Renal cortex interstitium (tissue), 11 donors: Measurements from ENCODE around the gene DSCAM. TPM values are rescaled to one million over a fixed set of nuclear protein-coding genes. Genes with fewer than 3 reads are reported as not detected.

Experiments used
- DNase-seq, 11 donors: peaks; one replicate each; pipeline ENCODE4 v3.0.0-alpha.2; 2013; ENCODE audit warnings: low read depth in 9 of 11, low spot score in 4 of 11; ENCODE audit errors: extremely low read depth in 1 of 11
- polyA plus RNA-seq, 3 donors: library from polyadenylated mRNA; unstranded; fragments of 120-200 nt; gene quantifications; one replicate each; pipeline ENCODE4 v1.2.1, GENCODE V29; 2013; ENCODE audit not compliant: insufficient read length in 3 of 3

The DSCAM gene
- polyA plus RNA-seq, 3 donors, result 0.11 TPM; not detected in 2

DNA sequence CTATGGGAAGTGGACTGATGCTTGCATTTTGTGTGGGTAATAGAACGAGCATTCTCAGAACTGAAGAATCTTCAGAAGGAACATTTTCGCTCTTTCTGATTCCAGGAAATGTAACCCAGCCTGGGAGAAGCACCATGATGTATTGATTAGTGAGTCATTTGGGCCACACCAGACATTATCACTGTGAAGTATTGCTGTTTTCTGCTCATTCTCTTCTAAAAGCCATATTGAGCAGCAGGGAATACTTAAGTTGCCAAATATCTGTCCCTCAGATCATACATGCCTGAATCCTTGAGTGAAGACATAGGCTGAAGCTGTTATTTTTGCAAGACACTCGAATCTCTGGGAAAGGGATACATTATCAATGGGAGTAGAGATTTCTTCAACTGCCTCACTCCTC, 766.6 kb downstream of the DSCAM start:
- no peak for DNase-seq

DNA sequence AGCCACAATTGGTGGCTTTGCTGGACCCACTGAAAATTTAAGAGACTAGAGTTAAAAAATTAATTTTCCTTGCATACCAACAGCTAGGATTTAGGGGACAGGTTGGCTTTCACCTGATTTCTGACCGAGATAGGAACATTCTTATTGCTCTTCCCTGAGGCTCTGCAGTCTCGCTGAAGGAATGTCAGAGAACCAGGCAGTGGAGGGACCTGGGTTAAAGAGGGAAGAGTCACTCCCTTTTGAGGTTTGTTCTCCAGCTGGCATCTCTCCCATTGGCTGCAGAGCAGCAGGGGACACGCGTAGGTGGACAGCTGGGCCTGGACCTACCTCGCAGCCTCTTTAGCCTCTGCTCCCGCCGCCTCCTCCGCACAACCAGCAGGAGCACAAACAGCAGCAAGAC, 772.2 kb downstream of the DSCAM start:
- DNase-seq, result no peak

DNA sequence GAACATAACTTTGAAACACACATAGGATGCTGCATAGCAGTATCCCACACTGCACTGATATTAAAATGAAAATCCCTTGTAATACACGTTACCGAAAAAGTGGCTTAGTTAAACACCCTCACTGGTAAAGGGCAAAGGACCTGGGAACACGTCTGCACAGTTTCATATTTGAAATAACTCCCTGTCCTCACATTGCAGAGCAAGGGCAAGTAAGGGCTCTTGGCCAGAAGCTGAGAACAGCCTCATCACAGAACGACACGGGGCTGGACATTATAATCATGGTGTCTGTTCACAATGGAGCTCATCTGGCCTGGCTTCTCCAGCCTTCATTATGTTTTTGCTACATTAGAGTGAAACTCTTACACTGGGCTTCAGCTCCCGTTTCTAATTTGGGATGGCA, 772.8 kb downstream of the DSCAM start:
- DNase-seq, result no peak

DNA sequence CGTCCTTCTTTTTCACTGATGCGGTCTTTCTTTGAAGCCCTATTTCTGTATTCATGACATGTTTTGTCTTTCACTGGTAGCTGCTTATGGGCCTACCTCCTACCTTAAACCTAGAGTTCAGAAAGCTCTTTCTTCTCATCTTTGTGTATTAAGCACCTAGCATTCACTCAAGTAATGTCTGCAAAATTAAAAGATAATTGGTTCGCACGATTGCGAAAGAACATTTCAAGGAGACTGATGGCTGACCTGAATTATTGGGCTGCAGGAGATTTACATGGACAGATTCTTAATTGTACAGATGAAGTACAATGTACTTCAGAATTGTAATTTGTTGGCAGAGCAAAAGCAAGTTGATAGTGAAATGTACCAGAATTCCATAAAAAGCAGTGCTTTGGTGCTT, 773.3 kb downstream of the DSCAM start:
- DNase-seq, result no peak

DNA sequence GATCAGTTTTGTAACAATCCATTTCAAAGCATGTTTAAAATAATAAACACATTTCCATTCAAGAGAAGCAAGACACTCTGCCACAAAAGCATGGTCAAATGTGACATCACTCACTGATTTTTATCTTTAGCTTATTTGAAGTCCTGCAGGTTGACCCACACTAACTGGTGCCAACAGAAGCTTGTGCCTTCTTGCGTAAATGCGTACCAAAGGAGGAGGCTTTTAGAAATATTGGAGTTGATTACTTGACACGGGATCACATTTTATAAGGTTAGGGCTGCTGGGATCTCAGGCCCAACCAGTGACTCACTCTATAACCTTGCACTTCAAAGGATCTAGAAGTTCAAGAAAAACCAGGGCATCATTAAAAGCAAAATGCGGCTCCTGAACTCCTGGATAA, 776.1 kb downstream of the DSCAM start:
- no peak for DNase-seq

DNA sequence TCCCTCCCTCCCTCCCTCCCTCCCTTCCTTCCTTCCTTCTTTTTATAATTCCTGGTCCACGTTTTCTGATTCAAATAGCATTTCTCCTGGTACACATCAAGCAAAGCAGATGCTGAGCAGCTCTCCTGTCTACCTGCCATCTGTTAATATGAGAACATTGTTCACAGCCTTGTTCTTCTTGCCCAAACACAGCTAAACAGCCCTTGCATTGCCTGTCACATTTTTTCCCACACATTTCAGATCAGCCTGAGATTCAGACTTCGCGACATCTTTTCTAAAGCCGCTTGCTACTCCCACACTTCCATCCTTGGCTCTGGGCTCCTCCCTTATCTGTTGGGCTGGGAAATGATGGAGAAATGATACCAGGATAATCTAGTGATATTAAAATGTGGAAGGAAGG, 779.2 kb downstream of the DSCAM start:
- DNase-seq, result no peak

DNA sequence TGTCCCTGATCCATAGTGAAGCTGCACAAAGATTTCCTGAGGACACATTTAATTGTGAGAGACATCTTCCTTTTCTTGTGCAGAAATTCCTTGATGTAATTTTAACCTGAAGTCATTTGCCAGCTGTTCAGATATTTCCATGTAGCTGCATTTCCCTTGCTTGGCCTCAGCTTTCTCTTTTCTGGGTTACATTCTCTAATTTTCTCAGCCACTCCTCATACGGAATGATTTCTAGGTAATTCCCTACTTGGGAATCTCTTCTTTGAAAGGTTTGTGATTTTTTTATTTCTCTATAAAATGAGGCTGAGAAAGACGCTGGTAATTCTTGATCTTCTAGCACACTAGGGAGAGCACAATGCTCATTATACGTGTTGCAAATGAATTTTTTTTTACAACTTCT, 780.7 kb downstream of the DSCAM start:
- DNase-seq, result no peak

DNA sequence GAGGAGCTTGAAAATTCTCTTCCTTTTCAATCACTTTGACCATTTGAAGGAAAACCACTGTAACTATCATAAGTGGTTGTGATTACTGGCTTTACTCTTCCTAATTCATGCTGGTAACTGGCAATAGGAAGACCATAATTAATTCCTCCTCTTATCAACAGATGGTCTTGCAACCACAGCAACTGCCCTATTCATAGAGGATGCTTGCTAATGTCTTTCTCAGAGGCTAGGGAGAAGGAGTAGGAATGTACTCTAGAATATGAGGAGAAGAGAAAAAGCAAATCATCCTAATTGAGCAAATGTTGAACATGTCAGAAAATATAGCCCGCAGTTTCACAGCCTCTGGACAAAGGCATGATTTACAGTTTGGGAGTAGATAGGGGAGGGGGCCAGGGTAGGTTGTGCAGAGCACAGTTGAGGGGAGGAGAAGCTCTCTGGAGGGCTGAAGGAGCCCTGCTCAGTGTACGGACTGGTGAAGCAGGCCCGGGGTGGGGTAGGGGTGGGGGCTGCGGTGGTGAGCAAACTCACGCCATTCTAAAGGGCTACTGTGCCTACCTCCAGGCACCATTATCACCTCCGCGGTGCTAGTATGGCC, 786.8 kb downstream of the DSCAM start:
- DNase-seq, result no peak

DNA sequence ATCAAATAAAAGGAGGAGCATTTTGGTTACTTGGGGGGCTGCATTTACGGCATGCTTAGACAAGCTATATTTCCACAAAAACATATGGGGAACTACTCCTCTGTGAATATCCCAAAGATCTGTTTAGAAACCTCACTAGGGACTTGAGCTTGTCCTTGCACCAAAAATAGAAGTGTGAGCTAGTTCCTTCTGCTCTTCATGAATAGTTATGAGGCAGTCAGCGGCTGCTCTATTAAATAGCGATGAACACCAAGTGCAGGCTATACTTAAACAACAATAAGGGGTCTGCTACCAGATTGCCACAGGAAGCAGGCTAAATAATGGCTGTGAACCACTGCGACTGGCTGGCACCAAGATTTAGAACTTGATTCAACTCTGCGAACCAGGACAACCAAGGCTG, 789.6 kb downstream of the DSCAM start:
- DNase-seq, result no peak

DNA sequence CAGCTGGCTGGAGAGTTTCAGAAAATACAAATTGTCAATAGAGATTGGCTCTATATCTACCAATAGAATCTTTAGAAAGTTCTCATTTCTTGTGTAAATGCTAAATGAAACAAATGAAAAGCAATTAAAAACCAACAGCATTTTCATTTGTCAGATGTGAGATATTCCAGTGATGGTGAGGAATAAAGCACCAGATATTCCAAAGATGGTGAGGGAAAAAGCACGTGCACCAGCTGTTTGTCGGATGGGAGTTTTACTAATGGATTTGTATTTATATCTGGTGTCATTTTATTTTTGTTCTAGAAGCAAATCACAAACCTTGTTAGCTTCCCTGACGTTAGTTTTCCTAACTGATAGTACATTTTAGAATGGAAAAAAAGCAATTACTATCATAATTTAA, 790.9 kb downstream of the DSCAM start:
- no peak for DNase-seq

DNA sequence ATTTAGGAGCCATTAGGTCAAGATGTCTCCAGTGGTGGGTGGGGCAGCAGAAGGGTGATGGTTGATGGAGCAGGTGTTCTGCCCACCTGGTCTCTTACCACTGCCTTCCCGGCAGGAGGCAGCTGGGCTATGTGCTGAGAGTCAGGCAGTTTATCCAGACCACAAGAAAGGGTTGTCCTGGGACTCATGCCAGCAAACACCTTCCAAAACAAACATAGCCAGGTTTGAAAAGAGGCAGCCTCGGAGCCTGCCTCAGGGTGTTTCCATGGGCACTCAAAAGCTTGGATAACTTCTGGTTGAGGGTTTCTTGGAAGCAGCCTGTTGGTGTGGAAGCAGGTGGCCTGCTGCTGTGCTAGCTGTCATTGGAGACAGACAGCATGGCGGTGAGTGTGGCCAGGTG, 792.6 kb downstream of the DSCAM start:
- DNase-seq, result peak in 1 of 11 donors; percentile 7

DNA sequence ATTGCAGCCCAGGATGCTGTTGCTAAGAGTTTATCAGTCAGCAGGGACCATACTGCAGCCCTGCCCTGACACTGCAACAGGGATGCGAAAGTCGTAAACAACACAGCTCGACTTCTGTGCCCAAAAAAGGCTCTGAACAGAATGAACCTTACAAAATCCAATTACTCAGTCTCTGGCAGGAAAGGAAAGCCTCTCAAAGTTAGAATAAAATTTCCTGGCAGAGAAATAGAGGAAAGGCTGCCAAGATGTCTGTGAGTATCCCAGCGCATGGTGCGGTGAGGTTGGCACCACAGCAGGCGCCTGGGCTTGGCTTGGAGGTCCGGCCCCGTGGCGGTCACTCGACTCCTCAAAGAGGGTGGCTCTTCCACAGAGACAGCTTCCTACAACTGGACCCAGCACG, 794.0 kb downstream of the DSCAM start:
- DNase-seq, result no peak

DNA sequence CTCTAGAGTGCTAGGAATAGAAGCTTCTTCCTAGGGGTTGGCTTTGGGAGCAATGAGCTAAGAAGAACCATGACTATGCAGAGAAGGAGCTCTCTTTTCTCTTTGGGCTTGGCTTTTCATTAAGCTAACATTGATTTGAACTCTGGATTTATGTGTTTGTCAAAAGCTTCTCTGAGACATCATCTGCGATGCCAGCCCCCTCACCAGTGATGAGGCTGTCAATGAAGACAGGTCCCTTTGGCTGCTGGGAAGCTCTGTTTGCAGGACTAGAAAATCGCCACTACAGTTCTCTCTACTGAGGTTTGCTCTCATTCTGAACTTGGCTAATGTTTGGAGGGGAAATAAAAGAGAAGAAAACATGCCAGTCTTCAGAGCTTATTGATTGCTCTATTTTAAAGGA, 794.7 kb downstream of the DSCAM start:
- no peak for DNase-seq

DNA sequence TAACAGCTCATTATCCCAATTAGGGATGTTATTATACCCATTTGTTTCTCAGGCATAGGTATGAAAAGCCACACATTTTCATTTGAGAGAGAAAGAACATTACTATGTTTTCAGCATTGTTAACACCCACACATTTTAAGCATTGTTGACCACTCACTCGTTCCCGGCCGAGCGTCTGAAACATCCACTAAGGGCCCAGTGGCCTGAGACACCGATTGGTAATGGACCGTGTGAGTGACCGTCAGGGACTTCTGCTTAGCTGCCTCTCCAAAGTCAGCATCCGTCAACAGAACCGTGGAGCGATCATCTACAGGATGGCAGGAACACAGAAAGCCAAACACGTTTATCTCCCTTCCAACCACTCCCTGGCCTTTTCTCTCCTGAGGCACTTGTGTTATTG, 795.2 kb downstream of the DSCAM start:
- DNase-seq, result no peak

DNA sequence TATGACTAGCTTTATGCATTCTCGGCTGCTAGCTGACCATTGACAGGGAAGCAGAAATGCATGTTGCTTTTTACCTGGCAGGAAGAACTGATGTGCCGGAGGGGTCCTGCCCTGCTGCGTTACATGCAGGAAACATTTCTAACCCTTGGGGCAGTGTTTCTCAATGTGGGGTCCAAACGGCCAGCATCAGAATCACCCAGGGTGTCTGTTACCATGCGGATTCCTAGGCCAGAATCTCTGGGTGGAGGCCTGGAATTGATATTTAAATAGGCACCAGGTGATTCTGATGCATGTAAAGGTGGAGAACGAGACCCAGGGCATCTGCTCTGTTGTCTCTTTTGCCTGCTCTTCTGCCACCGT, 797.0 kb downstream of the DSCAM start:
- DNase-seq, result peak in 1 of 11 donors; percentile 26

DNA sequence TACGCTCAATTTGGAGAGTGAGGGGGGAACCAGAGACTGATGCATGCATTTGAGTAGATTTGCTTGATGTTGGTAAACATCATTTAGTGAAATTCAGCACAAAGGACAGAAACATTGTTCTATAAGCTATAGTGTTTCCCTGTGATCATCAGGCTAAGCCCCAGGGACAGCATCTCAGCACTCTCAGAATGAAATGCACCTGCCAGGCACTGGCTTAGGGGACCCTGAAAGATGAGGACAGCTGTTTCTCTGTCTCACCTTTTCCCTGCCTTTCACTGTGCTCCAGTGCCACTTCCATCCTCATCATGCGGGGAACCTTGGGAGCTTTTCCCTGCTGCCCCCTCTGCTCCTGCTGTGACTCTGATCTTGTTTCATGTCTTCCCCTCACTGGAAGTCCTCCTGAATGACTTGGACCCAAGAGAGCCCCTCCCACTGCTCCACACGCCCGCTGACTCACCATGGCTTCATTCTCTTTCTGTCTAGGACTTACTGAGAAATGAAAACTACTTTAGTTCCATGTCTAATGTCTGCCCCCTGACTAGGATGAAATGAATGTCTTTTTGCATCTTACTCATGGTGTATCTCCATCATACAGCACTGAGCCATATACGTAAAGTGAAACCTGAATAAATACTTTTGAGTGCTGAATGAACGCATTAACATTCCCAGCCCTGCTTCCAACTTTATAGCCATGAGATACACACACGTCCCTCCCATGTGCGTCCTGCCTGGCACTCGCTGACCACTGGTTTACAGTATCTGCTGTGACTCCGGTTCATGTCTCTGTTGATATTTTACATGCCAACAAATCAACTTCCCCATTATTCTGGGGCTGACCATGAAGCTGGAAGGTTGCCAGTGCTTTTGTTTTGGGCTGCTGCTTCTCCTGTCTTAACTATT, 797.7 kb downstream of the DSCAM start:
- DNase-seq, result peak in 2 of 11 donors; percentile 9 to 20

DNA sequence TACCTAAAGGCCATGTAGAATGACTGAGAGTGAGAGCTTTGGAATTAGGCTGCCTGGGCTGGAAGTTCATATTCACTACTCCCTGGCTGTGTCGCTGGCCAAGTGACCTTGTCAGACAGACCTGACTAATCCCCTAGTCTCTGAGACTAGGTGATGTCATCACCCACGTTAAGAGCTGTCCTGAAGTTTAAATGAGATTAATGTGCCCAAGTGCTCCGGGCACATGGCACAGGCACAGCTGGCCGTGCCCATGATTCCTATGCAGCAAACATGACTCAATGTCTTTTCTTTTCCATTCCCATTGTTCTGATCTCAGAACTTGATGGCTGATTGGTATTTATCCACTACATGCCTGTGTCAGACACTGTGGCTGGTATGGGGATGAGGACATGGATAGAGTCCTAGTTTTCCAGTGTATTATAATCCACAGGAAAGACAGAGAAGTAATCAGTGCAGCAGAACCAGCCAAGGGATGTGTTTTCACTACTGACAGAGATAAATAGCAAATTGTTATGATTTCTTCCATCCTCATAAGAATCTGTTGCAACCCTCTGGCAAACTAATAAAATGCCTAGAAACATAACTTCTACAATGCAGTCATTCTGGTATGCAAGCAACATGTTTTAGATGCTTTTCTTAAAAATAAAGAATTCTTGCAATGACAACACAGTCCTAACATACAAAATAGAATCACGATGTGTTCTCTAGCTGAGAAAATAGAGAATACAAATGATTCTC, 798.8 kb downstream of the DSCAM start:
- DNase-seq, result no peak

DNA sequence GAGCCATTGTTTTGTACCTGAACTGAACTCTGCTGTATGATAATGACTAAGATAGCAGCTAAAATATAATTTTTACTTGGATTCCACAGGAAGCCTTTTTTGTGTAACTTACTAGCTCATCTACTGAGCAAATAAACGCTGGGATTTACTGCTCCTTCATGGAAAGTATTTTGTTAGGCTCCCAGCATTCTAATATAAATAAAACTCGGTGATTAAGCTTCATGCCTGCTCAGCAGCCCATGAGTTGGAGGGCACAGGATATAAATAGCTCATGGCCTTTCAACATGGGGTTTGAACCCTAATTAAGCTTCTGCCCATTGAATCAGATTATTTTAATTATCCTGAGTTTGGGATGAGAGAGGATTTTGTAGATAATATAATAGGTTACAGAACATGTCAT, 799.7 kb downstream of the DSCAM start:
- no peak for DNase-seq

DNA sequence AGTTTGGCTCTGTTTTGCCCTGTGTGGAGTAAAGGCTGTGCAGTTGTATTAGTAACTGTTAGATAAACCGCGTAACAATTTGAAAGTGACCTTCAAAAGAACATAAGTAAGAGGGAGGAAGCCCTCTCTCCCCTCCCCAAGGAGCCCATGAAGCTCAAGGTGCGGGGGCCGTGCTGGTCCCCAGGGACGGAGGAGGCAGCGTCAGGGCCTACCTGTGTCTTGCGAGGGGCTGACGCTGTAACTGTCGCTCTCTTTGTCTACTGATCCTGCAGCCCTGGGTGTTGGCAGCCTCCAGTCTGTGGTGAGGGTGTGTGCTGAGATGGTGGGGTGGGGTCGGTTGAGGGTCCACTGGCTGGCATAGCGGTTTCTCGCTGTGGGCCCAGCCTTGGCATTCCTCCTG, 803.1 kb downstream of the DSCAM start:
- DNase-seq, result no peak

DNA sequence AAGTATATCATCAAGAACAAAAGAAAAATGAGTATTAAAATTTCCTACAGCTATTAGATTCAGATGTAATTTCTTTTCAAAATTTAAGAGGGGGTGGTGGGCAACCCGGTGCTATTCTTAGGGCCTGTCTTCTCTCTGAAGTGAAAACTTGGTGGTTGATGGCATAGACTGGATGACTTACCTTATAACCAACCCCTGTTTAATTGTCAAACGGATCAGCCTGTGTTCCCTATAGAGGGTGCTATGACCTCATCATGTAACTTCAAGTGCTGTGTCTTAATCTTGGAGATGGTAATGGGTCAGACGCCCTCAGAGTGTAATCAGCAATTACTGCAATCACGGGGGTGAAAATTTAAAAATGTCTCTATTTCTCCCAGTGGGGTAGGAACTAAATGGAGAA, 803.5 kb downstream of the DSCAM start:
- DNase-seq, result no peak
